GM19468 (cell line): ENCODE data around the gene FKTN.
"Not testable (repeated sequence)": the region's sequence is repeated elsewhere in the genome, so short reads cannot be mapped to it uniquely, and the experiment has no call there.

Experiments used
- ATAC-seq: cut with Tn5 transposase; IDR thresholded peaks from one replicate; pipeline ENCODE4 v1.9.1; 2021; ENCODE audit warnings: mild to moderate bottlenecking, moderate library complexity, moderate number of reproducible peaks; ENCODE audit not compliant: unreplicated experiment; ENCODE audit errors: extremely low read depth

FKTN gene

GRCh38 chr9:105557804-105558610 lies at the start of gene FKTN:
TSS of gene FKTN (plus strand) at chr9:105558131. CDS start at chr9:105575033, 16,902 bp downstream.
- peak; percentile 96 for ATAC-seq

- no peak for ATAC-seq
Observed at GRCh38 chr9:105508530-105508929, 49.4 kb upstream of the FKTN start.

GRCh38 chr9:105510024-105510423 lies 47.9 kb upstream of the FKTN start:
- no peak for ATAC-seq

- ATAC-seq, result no peak
Observed at GRCh38 chr9:105511446-105511845, 46.5 kb upstream of the FKTN start.

- ATAC-seq, result no peak
Observed at GRCh38 chr9:105515811-105516413, 42.0 kb upstream of the FKTN start.

- not testable (repeated sequence) for ATAC-seq
Observed at GRCh38 chr9:105519710-105520369, 38.1 kb upstream of the FKTN start.

- ATAC-seq, result not testable (repeated sequence)
Observed at GRCh38 chr9:105520992-105521391, 36.9 kb upstream of the FKTN start.

- ATAC-seq, result not testable (repeated sequence)
Observed at GRCh38 chr9:105522618-105523385, 35.1 kb upstream of the FKTN start.

GRCh38 chr9:105531530-105531929 lies 26.4 kb upstream of the FKTN start:
- ATAC-seq, result no peak

GRCh38 chr9:105535920-105536668 lies 21.8 kb upstream of the FKTN start:
- ATAC-seq, result no peak

GRCh38 chr9:105539452-105539851 lies 18.5 kb upstream of the FKTN start:
- ATAC-seq, result no peak

GRCh38 chr9:105541838-105542237 lies 16.1 kb upstream of the FKTN start:
- peak; percentile 80 for ATAC-seq

- ATAC-seq, result no peak
Observed at GRCh38 chr9:105554042-105554441, 3.9 kb upstream of the FKTN start.

GRCh38 chr9:105572455-105572854 lies 14.5 kb downstream of the FKTN start:
- no peak for ATAC-seq

GRCh38 chr9:105579952-105580351 lies 22.0 kb downstream of the FKTN start:
- ATAC-seq, result not testable (repeated sequence)

- ATAC-seq, result not testable (repeated sequence)
Observed at GRCh38 chr9:105581550-105581949, 23.6 kb downstream of the FKTN start.

- no peak for ATAC-seq
Observed at GRCh38 chr9:105593145-105593544, 35.2 kb downstream of the FKTN start.

GRCh38 chr9:105608721-105609598 lies 51.0 kb downstream of the FKTN start:
- peak; percentile 59 for ATAC-seq

GRCh38 chr9:105621001-105621400 lies 63.1 kb downstream of the FKTN start:
- no peak for ATAC-seq
